Suppressor macrophage treated with lipopolysaccharide for 4 hours (primary cell): ENCODE data around the gene MFF.
"Not testable (repeated sequence)": the region's sequence is repeated elsewhere in the genome, so short reads cannot be mapped to it uniquely, and the experiment has no call there.

Source experiments
- DNase-seq: peaks from one replicate; pipeline ENCODE4 v3.0.0-alpha.2; 2020

MFF gene

DNA sequence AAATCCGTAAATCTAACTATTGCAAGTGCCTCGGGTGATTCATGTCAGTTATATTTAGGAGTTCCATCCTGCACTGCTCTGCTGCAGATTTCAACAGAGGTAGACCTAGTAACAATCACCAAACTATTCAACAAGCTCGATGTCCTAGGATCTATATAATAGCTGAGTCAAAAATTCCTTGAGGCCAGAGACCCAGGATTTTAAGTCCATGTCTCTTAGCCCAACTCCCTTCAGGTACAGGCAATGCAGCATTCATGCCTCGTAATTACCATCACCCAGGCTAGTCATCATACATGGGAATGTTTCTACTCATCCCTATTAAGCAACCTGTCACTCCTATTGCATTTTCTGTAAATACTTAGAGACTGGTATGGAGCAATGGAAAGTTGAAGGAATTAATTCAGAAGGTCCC lies 53.3 kb downstream of the MFF start:
- no peak for DNase-seq

DNA sequence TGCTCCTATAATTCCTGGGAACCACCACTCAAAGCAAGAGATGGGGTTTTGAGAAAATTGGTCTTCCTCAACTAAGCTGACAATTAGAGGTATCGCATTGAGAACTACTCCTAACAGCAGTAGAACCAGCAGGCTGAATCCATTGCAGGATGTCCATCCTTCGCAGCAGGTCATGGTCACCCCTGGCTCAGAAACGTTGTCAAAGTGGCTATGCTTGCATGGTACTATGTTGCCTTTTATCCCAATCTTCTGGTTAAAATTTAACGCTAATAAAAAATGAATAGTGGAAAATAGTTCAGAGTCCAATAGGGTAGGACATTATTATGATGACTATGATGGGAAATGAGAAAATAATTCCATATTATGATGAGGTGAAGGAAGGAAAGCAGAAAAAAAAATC lies 54.0 kb downstream of the MFF start, which contains the start of gene TM4SF20:
Gene TM4SF20, minus strand, starts transcription at position 212 of the 400 bp plus-strand sequence. Its CDS starts 38 bp downstream, at position 174.
- DNase-seq, result no peak

DNA sequence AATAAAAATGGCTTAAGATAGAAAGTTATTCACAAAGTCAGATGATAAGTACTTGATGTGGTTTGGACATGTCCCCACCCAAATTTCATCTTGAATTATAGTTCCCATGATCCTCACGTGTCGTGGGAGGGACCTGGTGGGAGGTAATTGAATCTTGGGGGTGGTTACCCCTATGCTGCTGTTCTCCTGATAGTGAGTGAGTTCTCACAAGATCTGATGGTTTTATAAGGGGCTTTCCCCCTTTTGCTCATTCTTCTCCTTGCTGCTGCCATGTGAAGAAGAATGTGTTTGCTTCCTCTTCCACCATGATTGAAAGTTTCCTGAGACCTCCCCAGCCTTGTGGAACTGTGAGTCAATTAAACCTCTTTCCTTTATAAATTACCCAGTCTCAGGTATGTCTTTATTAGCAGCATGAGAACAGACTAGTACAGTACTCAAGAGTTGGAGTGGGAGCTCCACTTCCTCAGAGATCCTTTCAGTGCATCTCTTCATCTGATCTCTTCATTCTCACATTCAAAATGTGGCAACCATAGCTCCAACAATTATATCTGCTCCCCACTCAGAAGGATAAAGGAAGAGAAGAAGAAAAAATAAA lies 57.3 kb downstream of the MFF start:
- peak; percentile 12 for DNase-seq

DNA sequence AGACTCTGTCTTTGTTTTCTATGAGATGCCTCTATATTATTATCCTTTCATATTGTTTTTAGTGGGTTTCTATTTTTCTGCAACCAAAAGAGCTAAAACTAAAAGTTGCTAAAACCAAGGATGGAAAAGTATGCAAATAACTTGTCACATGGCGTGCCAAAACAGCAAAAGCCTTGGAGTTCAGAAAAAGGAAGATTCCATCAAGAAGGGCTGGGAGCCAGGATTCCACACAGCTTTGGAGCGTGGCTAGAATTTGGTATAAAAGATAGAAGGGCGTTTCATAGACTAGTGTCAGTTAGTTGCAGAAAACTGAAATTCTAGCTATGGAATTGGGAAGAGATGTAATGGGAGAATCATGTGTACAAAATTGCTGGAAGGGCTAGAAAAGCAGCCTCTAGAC lies 58.6 kb downstream of the MFF start:
- no peak for DNase-seq

DNA sequence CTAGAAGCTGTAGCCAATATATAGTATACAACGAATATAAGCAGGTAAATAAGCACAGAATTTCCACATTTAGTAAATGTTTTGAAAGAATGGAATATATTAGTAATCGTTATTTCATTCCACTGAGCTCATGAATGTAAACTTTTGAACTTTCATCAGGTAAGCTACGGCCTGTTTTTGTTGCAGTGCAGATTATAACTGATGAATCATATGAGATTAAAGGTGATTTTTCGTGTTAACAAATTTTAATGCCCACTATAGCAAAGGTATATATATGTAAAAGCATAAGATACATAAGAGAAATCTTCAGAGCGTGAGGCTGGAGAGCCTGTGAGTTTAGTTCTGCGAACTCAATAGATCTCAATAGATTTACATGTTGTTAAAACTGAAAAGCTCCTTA lies 61.6 kb downstream of the MFF start:
- DNase-seq, result no peak

DNA sequence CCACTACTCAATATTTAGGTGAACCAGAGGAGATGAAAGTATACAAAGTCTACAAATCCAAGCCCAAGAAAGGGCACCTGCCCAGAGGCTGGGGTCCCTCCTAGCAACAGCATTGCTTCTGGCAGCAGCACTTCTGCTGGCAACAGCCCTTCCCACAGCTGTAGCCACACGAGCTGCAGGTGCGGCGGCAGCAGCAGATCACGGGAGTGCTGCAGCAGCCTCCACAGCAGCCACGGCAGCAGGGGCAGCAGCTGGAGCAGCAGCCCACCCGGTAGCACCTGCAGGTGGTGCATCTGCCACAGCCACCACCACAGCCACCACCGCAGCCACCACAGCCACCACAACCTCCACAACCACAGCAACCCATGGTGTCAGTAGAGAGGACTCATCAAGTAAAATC lies 62.5 kb downstream of the MFF start, which contains the start of gene SCYGR1:
Gene SCYGR1, minus strand, starts transcription at position 367 of the 400 bp plus-strand sequence. Its CDS starts 0 bp downstream, at position 367.
- DNase-seq, result not testable (repeated sequence)

DNA sequence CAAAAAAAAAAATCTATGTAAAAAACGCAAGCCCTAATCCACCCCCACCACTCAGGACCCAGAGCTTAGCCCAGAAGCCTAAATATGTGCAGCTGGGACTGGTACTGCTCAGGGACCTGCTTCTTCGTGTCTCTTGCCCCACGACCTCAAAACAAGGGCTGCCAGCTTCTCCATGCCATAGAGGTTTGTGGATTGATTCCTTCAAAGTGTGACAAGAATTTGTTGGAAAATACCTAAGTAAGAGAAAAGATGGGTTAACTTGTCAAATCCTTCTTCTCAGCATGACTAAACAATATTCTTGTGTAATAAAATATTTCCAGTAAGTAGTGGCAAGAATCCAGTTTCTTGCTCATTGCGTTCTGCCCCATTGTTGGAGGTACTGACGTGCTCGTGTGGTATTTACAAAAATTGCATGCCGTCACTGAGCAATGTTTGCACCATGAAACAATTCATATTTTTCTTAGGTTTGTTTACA lies 63.5 kb downstream of the MFF start:
- DNase-seq, result peak; percentile 64

DNA sequence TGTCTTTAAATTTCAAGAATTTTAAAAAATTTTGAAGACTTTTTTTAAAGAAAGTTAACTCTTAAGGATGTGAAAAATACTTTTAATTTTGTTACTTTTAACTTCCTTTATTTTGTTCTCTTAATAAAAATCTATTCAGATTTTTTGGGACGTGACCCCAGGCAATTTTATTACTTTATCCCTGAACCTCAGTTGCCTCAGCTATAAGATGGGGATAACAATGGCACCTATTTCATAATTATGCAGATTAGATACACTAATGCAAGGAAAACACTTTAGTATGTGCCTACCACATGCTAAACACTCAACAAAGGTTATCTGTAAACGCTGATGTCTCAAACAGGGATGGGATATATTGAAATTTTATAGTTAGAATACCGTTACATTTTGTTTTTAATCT lies 64.2 kb downstream of the MFF start:
- no peak for DNase-seq

DNA sequence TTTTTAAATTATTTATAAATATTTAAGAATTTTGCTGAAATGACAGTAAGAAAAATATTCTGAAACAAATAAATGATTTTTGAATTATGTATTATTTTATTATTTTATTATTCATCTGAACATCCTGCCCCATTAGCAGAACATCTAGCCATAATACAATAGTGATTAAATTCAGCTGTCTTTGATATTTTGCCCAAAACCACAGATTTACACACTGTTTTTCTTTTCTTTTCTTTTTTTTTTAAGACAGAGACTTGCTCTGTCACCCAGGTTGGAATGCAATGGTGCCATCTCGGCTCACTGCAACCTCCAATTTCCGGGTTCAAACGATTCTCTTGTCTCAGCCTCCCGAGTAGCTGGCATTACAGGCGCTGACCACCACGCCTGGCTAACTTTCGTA lies 64.6 kb downstream of the MFF start:
- no peak for DNase-seq

DNA sequence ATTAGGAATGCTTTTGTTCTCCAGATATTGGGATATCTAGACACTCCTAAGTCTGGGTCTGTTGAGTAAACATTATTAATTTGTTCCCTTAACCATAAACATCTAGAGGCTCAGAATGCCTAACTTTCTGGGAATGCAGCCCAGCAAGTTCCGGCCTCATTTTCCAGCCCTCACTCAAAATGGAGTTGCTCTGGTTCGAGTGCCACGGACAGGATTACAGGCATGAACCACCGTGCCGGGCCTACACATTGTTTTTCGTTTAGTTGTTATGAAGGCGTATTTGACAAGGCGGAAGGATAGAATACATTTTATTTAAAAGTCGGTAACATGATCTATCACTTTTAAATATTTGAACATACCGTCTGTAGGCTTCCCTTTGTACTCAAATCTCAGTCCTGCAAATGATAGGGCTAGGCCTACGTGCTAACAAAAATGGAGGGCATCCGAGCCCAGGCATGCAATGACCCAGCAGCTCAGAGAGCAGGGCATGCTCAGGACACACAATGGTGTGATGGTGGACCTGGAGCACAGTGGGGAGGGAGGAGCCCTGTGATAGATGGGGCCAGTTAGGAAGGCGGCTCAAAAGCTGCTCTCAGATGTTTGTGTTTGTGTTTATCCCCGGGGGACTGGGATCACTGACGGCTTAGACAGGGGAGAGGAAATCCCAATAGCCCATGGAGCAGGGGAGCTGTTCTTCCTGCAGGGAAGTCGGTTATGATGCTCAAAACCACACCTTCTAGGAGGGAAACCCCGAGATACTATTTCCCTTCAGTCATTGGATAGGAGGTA lies 65.6 kb downstream of the MFF start:
- no peak for DNase-seq

DNA sequence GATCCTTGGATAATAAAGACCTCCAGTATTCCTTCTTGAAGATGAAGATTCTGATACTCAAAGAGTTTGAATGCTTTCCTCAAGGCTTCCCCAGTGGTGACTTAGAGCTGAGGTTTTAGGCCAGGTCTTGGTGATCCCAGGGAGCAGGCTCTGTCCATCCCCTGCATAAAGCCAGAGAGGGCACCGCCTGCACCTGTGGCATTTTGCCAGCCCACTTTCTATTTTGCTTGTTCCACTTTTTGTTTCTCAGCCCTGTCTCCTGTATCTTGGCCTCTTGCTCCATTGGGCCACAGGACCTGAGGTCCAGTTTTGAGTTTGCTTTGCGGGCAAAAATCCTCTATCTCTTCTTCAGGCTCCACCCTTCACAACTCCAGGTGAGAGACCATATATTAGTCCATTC lies 69.3 kb downstream of the MFF start:
- DNase-seq, result no peak

DNA sequence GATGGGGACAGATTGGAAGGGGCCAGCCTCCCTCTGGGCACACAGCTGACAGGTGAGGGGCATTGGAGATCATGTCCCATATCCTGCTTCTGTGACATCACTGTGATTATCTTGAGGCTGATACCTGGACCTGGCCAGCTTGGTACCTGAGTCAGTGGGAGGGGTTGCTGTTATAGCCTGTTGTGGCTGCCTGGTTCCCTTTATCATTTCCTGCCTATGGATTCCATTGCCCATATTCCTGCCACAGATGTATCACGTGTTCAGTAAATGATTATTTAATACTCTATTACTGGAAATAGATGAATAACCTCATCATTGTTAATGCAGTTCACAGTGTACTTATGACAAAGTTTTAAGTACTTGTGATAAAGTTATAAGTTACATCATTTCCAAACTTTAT lies 70.5 kb downstream of the MFF start:
- DNase-seq, result no peak

DNA sequence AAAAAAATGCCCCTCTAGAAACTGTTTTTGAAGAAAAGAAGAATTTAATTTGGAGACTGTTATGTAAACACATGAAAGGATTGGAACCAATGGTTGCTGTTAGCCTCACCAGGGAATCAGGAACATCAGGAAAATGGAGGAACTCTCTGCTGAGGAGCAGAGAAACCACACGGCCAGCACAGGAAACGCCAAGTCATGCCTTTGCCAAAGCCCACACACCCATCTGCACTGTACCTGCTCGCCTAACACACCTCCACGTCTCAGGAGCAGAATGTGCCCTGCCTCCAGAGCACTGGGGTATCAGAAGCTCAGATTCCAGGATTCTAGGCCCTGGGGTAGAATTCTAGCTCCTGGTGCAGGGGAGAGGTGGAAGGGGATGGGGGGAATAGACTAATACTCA lies 72.5 kb downstream of the MFF start:
- DNase-seq, result no peak

DNA sequence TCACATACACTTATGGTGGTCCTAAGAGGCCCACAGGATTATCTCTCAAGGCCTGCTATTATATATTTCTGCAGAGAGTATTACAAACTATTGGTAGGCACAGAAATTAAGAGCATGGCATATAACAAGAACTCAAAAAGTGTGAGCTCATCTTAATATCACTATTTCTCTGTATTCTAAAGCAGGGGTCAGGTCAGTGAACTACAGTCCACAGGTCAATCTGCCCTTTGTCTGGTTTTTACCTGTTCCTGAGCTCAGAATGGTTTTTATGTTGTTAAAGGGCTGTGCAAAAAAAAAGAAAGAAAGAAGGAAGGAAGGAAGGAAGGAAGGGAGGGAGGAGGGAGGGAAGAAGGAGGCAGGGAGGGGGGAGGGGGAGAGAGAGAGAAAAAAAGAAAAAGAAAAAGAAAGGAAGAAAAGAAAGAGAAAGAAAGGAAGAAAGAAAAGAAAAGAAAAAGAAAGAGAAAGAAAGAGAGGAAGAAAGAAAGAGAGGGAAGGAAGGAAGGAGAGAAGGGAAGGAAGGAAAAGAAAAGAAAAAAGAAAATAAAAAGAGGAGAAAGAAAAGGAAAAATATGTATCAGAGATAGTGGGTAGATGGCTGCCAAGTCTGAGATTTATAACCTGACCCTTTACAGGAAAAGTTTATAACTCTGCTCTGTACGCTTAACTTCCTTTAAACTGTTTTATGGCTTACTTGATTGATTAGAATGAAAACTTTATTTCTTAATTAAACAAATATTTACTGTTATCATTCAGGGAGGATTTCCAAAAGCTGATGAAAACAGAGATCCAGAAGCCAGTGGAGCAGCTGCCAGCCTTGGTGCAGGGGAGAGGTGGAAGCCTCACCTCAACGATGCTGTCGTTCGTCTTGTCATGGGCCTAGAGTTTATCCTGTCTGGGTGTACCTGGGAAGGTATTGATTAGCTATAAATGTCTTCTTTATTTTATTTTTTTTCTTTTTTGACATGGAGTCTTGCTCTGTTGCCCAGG lies 73.9 kb downstream of the MFF start:
- no peak for DNase-seq

DNA sequence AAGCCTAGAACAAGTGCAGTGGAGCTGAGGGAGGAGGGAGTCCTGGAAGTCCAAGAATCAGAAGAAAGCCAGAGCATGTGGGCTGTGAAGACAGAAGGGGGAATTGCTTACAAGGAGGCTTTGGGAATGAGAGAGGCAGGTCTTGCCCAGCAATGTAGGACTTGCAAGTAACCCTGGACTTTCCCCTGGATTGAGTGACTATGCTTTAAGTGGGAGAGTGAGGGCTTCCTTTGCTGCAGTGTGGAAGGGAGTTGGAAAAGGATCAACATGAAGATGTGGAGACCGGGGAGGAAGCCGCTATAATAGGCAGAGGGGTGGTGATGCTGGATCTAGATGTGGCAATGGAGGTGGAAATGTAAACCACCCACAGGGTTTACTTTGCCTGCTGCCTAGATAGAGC lies 76.5 kb downstream of the MFF start:
- DNase-seq, result peak; percentile 17

DNA sequence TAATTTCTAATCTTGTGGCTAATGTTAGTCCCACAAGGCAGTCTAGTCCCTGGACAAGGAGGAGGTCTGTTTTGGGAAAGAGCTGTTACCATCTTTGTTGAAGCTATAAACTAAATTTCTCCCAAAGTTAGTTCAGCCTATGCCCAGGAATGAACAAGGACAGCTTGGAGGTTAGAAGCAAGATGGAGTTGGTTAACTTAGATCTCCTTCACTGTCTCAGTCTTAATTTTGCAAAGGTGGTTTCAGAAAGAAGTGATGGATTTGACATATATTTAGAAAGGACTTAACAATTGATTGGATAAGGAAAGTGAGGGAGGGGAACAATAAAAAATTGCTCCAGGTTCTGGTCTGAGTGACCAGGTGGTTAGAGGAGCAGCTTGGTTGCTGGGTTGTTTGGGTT lies 77.3 kb downstream of the MFF start:
- no peak for DNase-seq

DNA sequence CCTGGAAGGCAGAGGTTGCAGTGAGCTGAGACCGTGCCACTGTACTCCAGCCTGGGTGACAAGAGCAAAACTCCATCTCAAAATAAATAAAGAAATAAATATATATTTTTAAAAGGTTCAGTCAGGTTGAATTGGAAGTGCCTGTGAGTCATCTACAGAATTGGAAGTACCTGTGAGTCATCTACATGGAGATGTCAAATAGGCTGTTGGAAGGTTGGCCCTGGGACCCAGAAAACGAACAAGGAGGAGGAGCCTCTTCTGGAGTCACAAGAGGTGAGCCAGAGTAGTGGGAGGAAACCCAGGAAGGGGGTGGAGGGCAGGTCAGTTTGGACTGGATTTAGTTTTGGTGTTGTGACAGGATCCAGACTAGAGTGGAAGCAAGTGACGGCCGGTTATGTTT lies 77.9 kb downstream of the MFF start:
- DNase-seq, result no peak

DNA sequence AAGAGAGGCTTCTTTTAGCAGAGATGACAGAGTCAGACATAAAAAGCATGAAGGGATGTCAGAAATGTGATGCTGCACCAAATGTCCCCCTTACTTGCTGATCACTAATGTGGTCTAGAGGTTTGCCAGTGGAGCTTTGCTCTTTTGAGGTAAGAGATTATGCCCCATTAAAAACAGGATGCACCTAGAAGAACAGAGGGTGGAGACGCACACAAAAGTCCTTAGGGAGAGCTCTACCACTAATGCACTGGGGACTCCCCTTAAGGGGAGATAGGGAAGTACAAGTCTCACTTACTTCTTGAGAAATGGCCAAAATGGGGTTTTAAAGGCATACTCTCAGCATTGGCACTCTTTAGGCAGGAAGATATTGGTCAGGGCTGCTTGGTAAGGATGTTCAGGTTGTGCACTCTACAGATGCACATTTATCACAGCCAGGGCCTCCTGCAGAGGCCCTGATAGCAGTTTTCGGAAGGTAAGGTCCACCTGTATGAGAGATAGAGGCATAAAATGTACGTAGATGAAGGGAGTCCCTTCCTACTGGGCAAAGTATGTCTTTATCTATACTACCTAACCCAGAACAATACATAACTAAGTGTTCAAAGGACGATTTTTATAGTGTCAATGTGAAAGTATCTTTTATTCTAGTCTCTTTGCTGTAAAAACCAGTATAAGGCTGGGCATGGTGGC lies 79.7 kb downstream of the MFF start:
- peak; percentile 57 for DNase-seq

DNA sequence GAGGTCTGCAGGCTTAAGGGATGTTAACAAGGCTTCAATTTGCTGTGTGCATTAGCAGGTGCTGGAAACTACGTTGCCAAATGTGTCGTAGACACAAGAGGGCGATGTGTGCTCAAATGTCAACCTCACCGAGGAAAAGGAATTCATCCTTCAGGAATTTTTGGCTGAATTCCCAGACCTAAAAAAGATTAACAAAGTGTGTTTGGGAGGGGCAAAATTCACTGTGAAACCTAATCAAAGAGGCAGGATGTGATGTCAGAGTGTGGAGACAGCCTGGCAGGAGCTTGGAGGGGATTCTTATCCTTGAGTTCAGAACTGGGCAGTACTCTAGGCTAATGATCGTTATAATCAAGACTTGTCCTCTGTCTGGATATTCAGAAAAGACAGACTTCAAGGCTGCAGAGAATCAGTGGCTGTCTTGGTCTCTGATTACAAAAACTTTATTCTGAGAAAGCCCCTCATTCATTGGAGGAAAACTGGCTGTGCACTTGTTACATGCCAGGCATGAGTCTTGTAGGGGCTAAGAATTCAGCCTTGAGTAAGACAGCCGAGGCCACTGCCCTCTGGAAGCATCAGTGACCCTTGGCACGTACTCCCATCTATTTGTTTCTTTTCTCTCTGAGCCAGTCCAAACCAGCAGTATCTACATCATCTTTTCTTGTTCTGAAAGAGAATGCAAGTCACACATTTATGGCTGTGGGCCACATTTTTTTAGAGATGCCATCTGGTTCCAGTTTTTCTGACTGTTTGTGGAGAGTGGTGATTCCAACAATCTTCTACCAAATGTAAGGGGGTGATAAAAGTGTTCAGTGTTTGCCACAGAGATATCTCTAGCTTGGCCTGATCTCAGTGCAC lies 81.4 kb downstream of the MFF start:
- peak; percentile 59 for DNase-seq
